Activated naive CD8-positive, alpha-beta T cell treated with anti-CD3 and anti-CD28 coated beads, Interleukin-2, amount 50 U/mL, for 16 hours (primary cell): ENCODE measurements around the gene ATF1.

Experiments
- DNase-seq: peaks from one replicate; pipeline ENCODE4 v3.0.0-alpha.2; 2020; ENCODE audit warnings: low read depth, low spot score

The ATF1 gene

GRCh38 chr12:50763639-50764285 is at the start of gene ATF1:
ATF1 (plus strand) TSS chr12:50764101; CDS start chr12:50780146, 16,045 bp downstream.
- DNase-seq, result peak; percentile 73

- no peak for DNase-seq
Observed at GRCh38 chr12:50715174-50715573, 48.7 kb upstream of the ATF1 start.

- no peak for DNase-seq
Observed at GRCh38 chr12:50718760-50719159, 45.1 kb upstream of the ATF1 start.

- DNase-seq, result no peak
Observed at GRCh38 chr12:50720085-50720484, 43.8 kb upstream of the ATF1 start.

GRCh38 chr12:50720501-50720900 is 43.4 kb upstream of the ATF1 start:
- no peak for DNase-seq

GRCh38 chr12:50723865-50724264 is 40.0 kb upstream of the ATF1 start:
- DNase-seq, result no peak

- DNase-seq, result no peak
Observed at GRCh38 chr12:50725011-50725942, 38.6 kb upstream of the ATF1 start.

- DNase-seq, result no peak
Observed at GRCh38 chr12:50727466-50727865, 36.4 kb upstream of the ATF1 start.

- DNase-seq, result no peak
Observed at GRCh38 chr12:50728417-50728816, 35.5 kb upstream of the ATF1 start.

- no peak for DNase-seq
Observed at GRCh38 chr12:50728841-50729240, 35.1 kb upstream of the ATF1 start.

- DNase-seq, result no peak
Observed at GRCh38 chr12:50732591-50732990, 31.3 kb upstream of the ATF1 start.

- DNase-seq, result no peak
Observed at GRCh38 chr12:50733706-50734105, 30.2 kb upstream of the ATF1 start.

GRCh38 chr12:50734409-50735263 is 29.3 kb upstream of the ATF1 start:
- no peak for DNase-seq

GRCh38 chr12:50739611-50740010 is 24.3 kb upstream of the ATF1 start:
- no peak for DNase-seq

GRCh38 chr12:50740307-50740706 is 23.6 kb upstream of the ATF1 start:
- no peak for DNase-seq

- no peak for DNase-seq
Observed at GRCh38 chr12:50742776-50743175, 21.1 kb upstream of the ATF1 start.

GRCh38 chr12:50745861-50746260 is 18.0 kb upstream of the ATF1 start:
- DNase-seq, result no peak

- DNase-seq, result no peak
Observed at GRCh38 chr12:50746431-50746830, 17.5 kb upstream of the ATF1 start.

GRCh38 chr12:50747817-50748216 is 16.1 kb upstream of the ATF1 start:
- no peak for DNase-seq

- DNase-seq, result no peak
Observed at GRCh38 chr12:50749459-50749882, 14.4 kb upstream of the ATF1 start.

GRCh38 chr12:50750366-50750765 is 13.5 kb upstream of the ATF1 start:
- DNase-seq, result no peak
